GM19240 (cell line): ENCODE results near the gene CENATAC.
A peak's percentile ranks its signal among the peaks of the same experiment; 100 is the strongest.
"Not testable (repeated sequence)": the region's sequence is repeated elsewhere in the genome, so short reads cannot be mapped to it uniquely, and the experiment has no call there.

ENCODE experiments used
- DNase-seq: peaks from one replicate; pipeline ENCODE4 v3.0.0; 2011; ENCODE audit warnings: low spot score; ENCODE audit not compliant: insufficient read length

CENATAC gene, protein sequence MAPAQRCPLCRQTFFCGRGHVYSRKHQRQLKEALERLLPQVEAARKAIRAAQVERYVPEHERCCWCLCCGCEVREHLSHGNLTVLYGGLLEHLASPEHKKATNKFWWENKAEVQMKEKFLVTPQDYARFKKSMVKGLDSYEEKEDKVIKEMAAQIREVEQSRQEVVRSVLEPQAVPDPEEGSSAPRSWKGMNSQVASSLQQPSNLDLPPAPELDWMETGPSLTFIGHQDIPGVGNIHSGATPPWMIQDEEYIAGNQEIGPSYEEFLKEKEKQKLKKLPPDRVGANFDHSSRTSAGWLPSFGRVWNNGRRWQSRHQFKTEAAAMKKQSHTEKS

DNA sequence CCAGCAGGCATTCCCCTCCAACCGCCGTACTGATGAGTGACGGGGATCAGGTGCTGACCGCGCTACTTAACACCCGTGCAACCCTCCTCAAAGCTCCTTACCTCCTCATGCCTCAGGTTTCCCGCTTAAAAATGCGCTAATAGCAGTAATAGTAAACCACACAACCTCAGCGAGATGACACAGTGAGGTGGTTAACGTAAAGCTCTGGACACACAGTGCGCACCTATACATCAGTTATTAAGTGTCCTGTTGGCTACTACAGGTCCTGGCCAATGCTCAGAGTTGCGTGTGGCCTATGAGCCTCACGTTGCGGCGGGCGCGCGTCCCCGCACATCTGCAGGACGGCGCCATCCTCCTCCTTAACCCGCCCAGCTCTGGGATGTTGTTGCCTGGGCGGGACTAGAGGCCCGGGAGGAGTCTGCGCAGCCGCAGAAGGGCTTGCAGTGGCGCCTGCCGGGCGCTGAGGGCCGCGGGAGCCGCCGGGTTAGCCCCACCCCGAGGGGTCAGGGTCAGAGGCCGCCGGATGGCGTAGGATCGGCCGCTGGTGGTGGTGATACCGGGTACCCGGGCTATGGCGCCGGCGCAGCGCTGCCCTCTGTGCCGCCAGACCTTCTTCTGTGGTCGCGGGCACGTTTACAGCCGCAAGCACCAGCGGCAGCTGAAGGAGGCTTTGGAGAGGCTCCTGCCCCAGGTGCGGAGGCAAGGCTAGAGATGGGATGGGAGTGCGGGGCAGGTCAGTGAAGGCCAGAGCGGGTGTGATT, at the start of gene CENATAC:
Gene CENATAC, plus strand, starts transcription at position 512 of the 761 bp plus-strand sequence. Its CDS starts 60 bp downstream, at position 572.
- DNase-seq, result peak; percentile 98

DNA sequence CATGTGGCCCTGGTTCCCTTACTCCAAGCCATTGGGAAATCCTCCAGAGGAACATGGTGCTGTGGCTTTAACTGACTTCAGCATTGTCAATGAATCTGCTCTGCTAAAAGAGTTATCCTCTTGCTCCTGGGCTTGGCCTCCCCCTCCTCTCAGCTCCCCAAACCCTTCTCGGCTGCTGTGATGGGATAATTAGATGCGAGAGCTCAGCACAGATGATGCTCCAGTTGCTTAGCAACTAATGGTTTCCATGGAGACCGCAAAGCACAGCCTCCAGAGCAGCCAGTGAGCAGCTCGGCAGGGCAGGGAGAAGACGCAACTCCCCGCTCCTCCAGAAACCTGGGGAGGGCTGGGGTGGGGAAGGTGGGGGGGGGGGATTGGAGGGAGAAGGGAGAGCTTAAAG, 44.7 kb upstream of the CENATAC start:
- no peak for DNase-seq

DNA sequence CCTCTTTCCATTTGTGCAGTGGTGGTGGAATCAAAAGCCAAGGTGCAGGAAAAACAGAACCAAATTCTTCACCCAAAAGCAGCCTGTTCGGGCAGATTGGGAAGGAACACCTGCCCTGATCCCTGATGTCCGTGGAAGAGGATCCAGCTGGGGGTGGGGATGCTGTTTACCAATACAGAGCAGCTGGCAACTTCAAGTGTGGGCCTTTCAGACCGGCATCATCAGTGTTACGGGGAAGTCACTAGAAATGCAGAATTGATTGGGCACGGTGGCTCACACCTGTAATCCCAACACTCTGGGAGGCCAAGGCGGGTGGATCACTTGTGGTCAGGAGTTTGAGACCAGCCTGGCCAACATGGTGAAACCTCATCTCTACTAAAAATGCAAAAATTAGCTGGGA, 44.0 kb upstream of the CENATAC start:
- DNase-seq, result not testable (repeated sequence)

DNA sequence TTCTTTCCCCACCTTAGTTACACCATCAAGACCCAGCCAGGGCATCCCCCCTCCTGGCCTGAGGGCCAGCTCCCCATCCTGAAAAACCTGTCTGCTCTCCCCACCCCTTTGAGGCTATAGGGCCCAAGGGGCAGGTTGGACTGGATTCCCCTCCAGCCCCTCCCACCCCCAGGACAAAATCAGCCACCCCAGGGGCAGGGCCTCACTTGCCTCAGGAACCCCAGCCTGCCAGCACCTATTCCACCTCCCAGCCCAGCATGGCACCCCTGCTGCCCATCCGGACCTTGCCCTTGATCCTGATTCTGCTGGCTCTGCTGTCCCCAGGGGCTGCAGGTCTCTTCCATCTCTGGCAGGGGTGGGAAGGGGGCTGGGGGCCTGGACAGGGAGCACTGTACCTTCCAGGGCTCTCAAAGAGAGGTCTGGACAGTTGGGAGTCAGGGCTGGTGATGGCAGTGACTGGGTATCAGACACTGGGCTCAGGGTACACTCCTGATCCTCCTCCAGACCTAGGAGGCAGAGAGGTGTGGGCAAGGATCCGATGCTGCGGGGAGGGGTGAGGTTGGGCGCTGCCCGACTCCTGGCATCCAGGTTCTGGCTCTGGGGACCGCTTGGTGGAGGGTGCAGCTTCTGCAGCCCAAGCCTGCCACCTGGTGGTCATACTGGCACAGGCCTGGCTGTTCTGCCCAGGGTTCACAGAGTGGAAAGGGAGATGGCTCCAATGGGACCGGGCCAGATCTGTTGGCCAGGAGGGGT, 41.7 kb upstream of the CENATAC start, which contains the start of gene UPK2:
Gene UPK2, plus strand, starts transcription at position 205 of the 753 bp plus-strand sequence. Its CDS starts 53 bp downstream, at position 258.
- DNase-seq, result peak; percentile 91

DNA sequence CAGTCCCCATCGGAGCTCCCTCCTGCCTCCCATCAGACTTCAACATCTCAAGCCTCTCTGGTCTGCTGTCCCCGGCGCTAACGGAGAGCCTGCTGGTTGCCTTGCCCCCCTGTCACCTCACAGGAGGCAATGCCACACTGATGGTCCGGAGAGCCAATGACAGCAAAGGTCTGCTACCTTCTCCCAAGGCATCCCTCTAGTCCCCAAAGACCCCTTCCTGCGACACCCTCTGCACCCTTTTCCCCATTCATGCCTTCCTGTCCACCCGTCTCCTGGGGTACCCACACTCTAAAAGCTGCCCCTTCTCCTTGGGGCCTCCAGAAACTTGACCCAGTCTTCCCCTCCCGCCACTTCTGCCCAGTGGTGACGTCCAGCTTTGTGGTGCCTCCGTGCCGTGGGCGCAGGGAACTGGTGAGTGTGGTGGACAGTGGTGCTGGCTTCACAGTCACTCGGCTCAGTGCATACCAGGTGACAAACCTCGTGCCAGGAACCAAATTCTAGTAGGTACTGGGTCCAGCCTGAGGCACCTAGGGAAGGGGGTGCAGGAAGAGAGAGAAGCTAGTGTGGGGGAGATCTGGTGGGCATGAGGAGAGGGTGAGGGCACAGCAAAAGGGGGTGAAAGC, 41.0 kb upstream of the CENATAC start:
- DNase-seq, result no peak

DNA sequence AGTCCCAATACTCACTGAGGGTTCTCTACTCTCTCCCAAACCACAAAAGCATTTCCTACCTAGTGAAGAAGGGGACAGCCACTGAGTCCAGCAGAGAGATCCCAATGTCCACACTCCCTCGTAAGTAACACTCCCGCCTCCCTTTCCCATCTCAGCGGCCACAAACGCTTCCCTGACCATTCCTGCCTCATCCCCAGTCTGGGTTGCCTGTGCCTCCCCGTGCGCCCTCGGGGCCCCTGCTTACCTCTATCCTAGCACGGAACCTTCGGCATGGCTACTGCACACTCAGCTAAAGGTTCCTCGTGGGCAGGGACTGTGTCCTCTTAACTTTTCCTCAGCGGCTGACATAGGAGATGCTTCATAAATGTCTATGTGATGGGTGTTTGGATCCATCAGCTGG, 40.4 kb upstream of the CENATAC start:
- no peak for DNase-seq

DNA sequence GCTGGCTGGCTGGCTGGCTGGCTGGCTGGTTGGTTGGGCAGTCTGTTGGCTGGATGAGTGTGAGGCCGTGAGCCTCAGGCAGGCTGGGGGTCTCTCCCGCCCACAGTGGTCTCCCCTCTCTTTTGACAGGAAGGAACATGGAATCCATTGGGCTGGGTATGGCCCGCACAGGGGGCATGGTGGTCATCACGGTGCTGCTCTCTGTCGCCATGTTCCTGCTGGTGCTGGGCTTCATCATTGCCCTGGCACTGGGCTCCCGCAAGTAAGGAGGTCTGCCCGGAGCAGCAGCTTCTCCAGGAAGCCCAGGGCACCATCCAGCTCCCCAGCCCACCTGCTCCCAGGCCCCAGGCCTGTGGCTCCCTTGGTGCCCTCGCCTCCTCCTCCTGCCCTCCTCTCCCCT, 40.0 kb upstream of the CENATAC start:
- DNase-seq, result no peak

DNA sequence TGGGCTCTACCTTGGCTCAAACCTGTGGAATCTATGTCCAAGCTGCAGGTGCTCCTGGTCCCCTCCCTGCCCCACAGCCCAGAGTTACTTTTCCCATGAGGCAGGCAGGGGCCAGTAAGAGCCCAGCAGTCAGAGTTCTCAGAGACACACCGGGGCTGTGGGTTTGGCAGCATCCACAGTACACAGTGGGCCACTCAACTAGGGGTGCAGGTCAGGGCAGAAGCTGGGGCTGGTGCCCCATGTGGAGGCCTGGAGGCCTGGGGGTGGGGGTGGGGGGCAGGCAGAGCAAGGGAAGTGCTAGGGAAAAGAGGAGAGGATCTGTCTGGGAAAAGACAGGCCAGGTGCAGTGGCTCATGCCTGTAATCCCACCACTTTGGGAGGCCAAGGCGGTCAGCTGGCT, 39.4 kb upstream of the CENATAC start:
- DNase-seq, result no peak

DNA sequence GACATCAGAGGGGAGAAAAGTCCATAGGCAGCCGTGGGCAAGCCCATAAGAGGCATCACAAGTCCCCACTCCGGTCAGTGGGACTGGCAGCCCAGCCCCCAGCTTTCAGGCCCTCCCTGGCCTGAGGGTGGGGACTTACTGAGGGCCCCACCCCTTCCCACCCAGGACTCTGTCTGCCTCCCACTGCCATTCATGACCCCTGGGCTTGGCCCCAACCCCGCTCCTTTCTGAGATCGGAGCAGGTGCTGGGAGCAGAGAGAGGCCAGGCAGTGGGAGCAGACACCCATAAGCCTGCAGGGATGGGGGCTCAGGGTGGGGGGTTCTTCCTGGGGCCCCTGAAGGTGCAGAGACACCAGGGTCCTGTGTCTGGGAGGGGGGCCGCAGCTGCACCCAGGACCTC, 36.7 kb upstream of the CENATAC start:
- no peak for DNase-seq

DNA sequence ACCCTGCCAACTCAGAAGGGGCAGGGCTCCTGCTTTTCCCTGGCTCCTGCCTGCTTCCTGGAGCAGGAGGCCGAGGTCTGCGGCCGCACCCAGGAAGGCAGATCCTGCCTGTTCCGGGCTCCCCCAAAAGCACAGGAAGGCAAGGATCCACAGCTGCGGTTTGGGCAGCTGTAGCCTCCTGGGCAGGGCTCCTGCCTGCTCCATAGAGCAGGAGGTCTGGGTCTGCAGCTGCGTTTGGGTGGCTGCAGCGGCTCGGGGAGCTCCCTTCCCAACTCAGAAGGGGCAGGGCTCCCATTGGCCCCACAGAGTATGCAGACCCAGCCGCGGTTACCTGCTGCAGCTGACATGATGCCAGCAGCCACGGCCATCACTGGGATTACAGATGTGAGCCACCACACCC, 36.3 kb upstream of the CENATAC start:
- no peak for DNase-seq

DNA sequence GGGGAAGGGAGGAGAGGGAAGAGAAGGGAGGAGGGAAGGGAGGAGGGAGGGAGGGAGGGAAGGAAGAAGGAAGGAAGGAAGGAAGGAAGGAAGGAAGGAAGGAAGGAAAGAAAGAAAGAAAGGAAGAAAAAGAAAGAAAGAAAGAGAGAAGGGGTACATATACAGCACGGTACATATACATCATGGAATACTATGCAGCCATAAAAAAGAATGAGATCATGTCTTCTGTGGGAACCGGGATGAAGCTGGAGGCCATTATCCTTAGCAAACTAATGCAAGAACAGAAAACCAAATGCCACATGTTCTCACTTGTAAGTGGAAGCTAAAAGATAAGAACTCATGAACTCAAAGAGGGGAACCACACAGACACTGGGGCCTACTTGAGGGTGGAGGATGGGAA, 28.4 kb upstream of the CENATAC start:
- not testable (repeated sequence) for DNase-seq

DNA sequence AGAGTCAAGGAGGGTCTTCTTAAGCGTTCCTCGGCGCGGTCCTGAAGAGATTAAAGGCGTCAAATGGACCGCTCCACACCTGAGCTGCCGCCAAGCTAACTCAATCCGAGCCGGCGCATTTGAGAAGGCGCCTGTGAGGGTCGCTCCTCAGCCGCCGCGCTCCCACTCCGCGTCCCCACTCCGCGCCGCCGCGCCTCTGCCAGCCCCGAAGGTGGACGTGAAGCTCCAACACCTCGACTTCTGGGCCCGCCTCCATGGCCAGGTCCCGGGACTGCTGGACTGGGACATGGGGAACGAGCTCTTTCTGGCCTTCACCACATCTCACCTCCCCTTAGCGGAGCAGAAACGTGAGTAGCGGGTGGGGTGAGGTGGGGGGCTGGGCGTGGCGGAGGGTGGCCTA, 26.3 kb upstream of the CENATAC start, which contains the start of gene FOXR1:
Gene FOXR1, plus strand, starts transcription at position 116 of the 400 bp plus-strand sequence. Its CDS starts 171 bp downstream, at position 287.
- no peak for DNase-seq

DNA sequence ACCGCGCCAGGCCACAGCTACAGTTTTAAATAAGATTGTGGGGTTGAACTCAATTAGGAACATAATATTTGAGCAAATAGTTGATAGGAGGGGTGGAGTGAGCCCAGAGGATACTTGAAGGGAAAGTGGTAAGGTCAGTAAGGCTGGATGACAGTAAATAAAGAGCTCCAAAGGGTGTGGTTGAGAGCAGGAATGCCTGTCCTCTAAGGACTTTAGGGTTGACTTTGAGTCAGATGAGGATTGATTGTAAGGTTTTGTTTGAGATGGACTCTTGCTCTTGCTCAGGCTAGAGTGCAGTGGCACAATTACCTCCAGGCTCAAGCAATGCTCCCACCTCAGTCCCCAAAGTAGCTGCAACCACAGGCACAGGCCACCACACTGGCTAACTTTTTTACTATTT, 24.0 kb upstream of the CENATAC start:
- DNase-seq, result no peak

DNA sequence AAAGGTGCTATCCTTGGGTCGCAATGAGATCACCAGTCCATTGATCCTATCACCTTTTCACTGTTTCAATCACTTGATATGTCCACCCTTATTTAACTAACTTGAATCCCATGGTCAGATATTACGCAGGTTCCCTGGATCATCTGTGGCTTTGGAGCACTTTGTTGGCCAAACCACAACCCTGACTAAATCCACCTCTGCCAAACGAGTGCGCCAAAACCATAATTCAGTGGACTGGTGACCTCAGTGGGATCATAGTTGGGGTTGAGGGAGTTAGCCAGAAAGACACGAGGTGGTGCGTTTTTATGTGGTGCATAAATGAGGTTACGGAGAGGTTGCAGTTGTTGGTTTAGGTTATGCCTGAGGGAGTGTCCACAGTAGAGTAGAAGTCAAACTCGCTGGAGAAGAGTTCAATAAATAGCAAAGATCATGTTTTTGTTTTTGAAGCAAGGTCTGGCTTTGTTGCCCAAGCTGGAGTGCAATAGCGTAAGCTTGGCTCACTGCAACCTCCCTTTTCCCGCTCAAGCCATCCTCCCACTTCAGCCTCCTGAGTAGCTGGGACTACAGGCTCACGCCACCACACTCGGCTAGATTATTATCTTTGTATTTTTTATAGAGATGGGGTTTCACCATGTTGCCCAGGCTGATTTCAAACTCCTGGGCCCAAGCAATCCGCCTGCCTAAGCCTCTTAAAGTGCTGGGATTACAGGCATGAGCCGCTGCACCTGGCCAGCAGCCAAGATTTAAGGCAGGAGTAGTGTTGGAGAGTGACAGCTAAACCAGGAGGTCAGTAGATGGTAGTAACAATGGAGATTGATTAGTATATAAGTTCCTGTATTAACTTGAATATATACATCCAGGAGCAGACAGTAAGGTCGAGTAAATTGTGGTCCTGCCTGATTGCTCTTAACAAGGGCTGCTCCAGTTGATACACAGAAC, 21.9 kb upstream of the CENATAC start:
- no peak for DNase-seq

DNA sequence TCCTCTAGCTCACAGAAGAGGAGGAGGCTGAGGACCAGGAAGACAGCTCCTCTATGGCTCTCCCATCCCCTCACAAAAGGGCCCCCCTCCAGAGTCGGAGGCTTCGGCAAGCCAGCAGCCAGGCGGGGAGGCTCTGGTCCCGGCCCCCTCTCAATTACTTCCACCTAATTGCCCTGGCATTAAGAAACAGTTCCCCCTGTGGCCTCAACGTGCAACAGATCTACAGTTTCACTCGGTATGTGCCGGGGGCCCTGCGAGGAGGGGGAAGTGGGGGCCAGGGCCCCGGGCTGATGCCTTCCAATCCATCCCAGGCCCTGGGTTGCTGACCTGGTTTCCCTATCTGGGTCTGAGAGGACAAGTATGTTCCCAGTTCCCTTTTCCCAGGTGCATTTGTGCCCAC, 18.5 kb upstream of the CENATAC start:
- no peak for DNase-seq

DNA sequence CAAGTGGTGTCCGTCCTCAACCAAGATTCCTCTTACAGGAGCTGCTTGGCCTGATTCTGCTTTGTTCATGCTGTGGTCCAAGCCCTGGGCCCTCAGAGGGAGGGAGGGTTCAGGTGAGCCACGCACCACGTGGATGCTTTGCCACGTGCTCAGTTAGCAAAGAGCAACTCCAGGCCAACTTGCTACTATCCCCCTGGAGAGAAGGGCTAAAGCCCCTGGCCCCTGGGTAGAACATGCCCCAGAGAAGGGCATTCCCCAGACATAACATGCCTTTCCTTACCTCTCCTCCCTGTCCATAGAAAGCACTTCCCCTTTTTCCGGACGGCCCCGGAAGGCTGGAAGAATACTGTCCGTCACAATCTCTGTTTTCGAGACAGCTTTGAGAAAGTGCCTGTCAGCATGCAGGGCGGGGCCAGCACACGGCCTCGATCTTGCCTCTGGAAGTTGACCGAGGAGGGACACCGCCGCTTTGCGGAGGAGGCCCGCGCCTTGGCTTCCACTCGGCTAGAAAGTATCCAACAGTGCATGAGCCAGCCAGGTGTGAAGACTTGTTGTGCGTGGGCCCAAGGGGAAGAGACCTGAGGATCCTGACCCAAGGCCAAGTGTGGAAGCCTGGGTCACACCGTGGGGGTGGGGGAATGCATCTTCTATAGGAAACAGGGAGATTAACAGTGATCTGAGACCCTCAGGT, 17.6 kb upstream of the CENATAC start:
- DNase-seq, result no peak

DNA sequence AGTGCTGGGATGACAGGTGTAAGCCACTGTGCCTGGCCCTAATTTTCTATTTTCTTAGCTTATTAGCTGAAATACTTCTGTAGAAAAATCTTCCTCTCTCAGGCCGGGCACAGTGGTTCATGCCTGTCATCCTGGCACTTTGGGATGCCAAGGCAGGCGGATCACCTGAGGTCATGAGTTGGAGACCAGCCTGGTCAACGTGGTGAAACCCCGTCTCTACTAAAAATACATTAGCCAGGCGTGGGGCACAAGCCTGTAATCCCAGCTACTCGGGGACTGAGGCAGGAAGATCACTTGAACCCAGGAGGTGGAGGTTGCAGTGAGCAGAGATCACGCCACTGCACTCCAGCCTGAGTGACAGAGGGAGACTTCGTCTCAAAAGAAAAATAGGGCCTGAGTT, 13.6 kb upstream of the CENATAC start:
- DNase-seq, result not testable (repeated sequence)

DNA sequence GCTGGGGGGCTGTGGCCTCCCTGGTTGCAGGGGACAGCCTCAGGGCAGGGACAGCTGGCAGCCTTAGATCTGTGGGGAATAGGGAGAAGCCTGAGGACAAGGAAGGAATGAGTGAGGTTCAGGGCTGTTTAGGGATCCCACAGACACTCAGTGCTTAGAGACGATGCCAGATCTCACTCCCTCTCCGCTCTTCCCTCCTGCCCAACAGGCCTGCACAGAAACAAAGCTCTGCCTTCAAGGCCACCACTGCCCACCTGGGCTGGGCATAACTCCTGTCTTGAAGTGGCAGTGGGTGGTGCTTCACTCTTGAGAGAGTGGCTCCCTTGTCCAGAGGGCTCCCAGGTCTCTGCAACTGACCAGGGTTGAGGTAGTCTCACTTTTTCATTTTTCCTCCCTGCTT, 13.1 kb upstream of the CENATAC start:
- DNase-seq, result no peak

DNA sequence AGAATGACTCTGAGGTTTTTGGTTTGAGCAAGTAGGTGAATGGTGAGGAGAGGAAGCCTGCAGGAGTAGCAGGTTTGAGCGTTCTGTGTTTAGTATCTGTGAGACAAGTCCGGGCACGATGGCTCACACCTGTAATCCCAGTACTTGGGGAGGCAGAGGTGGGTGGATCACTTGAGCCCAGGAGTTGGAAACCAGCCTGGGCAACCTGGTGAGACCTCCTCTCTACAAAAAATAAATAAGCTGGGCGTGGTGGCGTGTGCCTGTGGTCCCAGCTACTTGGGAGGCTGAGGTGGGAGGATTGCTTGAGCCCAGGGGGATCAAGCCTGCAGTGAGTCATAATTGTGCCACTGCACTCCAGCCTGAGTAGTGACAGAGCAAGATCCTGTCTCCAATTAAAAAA, 9.7 kb upstream of the CENATAC start:
- no peak for DNase-seq
